ENCODE data around the gene BOLL.
"Not testable (repeated sequence)": the region's sequence is repeated elsewhere in the genome, so short reads cannot be mapped to it uniquely, and the experiment has no call there.

Gene BOLL

DNA sequence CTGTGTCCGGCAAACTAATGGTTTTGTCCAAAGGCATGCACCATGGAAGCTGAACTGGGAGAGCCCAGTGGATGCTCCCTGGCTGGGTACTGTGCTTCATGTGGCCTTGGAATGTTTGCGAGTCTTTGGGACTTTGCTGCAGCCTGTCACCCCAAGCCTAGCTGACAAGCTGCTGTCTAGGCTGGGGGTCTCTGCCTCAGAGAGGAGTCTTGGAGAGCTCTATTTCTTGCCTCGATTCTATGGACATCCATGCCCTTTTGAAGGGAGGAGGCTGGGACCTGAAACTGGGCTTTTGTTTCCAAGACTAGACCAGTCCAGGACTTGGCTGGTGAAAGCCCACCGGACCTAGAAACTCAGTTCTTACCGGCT, 78.3 kb downstream of the BOLL start:
- DNase-seq (ENCODE audit: low read depth): no peak

DNA sequence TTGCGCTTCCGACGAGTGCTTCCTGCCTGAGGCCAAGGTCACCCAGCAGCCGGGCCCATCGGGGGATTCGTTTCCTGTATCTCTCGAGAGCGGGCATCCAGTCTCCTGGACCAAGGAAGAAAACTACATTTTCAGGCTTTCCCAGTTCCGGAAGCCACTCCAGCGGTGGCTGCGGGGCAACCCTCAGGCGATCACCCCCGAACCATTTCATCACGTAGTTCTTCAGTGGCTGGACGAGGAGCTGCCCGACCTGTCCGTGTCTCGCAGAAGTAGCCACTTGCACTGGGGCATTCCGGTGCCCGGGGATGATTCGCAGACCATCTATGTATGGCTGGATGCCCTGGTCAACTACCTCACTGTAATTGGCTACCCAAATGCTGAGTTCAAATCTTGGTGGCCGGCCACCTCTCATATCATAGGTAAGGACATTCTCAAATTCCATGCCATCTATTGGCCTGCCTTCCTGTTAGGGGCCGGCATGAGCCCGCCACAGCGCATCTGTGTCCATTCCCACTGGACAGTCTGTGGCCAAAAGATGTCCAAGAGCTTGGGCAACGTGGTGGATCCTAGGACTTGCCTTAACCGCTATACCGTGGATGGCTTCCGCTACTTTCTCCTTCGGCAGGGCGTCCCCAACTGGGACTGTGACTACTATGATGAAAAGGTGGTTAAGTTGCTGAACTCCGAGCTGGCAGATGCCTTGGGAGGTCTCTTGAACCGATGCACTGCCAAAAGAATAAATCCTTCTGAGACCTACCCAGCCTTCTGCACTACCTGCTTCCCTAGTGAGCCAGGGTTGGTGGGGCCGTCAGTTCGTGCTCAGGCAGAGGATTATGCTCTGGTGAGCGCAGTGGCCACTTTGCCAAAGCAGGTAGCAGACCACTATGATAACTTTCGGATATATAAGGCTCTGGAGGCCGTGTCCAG, 78.9 kb downstream of the BOLL start:
- no peak for DNase-seq (ENCODE audit: low read depth)

DNA sequence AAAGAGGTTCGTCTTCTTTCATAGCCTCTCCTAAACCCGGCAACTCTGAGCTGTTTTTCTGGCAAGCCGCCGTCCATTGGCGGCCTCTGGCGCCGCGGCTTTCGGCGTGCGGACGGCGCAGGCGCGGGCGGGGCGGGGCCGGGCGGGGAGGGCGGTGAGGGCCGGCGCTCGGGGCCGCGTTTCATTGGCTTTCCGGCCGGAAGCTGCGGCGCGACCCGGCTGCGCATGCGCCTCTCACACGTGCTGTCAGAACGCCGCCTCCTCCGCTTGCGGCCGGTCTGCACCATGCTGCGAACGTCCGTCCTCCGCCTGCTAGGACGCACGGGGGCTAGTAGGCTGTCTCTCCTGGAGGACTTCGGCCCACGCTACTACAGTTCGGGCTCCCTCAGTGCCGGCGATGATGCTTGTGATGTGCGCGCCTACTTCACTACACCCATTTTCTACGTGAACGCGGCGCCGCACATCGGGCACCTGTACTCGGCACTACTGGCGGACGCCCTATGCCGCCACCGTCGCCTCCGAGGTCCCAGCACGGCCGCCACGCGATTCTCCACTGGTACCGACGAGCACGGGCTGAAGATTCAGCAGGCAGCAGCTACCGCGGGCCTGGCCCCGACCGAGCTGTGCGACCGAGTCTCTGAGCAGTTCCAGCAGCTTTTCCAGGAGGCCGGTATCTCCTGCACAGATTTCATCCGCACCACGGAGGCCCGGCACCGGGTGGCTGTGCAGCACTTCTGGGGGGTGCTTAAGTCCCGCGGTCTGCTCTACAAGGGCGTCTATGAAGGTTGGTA, 79.8 kb downstream of the BOLL start, which contains the start of gene MARS2:
Gene MARS2 (plus strand): TSS at position 249 of the 791 bp plus-strand sequence. CDS start 37 bp downstream, at position 286.
- DNase-seq (ENCODE audit: low read depth): peak; percentile 87

DNA sequence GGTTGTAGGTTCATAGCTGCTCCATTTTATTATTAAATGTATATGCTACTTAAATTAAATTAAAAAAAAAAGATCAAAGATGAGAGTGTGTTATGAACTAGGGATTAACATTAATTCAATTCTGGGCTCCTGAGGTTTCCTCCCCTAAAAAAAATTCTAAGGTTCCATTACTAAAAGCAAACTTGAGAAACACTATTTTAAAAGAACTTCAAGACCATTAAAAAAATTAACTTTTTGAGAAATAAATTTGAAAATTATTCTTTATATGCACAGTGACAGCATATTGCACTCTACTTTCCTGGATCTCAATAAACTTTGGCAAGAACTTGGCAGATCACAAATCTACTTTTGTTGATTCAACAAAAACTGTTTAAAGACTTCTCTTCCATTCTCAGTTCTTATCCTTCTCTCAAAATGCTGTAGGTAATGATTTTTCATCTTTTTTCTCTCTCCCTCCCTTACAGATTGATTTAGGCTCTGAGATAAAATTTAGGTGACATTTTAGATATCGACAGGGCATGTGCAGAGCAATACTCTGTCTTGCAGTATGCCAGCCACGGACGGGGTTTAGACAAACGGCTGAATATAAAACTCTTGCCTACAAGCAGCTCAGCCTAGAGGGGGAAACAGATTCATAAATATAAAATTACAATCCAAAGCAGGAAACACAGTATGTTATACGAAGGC, 80.5 kb downstream of the BOLL start:
- DNase-seq (ENCODE audit: low read depth): no peak

DNA sequence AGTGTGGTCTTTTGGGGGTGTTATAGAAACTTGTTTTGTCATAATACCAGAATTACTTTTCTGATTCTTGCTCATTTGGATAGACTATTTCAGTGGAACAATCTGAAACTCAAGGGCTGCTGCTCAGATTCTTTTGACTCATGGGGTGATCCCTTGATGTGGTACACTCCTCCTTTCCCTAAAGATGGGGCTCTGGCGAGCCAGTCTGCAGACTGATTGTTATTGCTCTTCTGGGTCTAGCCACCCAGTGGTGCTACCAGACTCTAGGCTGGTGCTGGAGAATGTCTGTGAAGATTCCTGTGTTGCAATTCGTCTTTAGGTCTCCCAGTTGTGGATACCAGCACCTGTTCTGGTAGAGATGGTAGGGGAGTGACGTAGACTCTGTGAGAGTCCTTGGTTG, 84.2 kb downstream of the BOLL start:
- DNase-seq (ENCODE audit: low read depth): no peak

DNA sequence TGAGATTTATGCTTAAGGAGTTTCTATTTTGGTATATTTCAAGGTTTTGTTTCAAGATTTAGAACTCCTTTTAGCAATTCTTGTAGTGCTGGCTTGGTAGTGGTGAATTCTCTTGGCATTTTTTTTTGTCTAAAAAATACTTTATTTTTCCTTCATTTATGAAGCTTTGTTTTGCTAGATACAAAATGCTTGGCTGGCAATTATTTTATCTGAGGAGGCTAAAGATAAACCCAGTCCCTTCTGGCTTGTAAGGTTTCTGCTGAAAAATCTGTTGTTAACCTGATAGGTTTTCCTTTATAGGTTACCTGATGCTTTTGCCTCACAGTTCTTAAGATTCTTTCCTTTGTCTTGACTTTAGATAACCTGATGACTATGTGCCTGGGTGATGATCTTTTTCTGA, 85.4 kb downstream of the BOLL start:
- not testable (repeated sequence) for DNase-seq (ENCODE audit: low read depth)

DNA sequence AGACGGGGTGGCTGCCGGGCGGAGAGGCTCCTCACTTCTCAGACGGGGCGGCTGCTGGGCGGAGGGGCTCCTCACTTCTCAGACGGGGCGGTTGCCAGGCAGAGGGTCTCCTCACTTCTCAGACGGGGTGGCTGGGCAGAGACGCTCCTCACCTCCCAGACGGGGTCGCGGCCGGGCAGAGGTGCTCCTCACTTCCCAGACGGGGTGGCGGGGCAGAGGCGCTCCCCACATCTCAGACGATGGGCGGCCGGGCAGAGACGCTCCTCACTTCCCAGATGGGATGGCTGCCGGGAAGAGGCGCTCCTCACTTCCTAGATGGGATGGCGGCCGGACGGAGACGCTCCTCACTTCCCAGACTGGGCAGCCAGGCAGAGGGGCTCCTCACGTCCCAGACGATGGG, 88.5 kb downstream of the BOLL start:
- not testable (repeated sequence) for DNase-seq (ENCODE audit: low read depth)

DNA sequence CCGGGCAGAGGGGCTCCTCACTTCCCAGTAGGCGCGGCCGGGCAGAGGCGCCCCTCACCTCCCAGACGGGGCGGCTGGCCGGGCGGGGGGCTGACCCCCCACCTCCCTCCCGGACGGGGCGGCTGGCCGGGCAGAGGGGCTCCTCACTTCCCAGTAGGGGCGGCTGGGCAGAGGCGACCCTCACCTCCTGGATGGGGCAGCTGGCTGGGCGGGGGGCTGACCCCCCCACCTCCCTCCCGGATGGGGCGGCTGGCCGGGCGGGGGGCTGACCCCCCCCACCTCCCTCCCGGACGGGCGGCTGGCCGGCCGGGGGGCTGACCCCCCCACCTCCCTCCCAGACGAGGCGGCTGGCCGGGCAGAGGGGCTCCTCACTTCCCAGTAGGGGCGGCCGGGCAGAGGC, 89.1 kb downstream of the BOLL start:
- DNase-seq (ENCODE audit: low read depth): not testable (repeated sequence)

DNA sequence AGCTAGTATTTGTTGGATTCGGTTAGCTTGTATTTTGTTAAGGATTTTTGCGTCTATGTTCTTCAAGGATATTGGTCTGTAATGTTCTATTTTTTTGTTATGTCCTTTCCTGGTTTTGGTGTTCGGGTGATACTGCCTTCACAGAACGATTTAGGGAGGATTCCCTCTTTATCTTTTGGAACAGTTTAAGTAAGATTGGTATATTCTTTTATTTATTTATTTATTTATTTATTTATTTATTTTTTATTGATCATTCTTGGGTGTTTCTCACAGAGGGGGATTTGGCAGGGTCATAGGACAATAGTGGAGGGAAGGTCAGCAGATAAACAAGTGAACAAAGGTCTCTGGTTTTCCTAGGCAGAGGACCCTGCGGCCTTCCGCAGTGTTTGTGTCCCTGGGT, 89.9 kb downstream of the BOLL start:
- not testable (repeated sequence) for DNase-seq (ENCODE audit: low read depth)

DNA sequence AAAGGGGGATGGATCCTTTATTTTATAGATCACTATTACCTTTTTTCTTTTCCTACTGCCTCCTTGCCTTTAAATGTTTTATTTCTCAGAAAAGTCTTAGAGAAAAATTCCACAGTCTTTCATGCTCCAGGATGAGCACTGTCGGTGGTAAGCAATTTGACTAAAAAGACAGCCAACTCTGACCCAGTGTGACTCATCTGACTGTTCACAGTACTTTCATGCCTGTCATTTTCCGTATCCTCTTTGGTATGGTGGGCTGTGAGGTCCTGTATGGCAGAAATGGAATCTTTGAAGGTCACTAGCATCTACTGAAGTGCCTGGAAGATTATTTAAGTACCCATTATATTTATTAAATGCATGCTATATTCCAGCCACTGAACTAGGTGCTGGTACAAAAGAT, 107.6 kb downstream of the BOLL start:
- DNase-seq (ENCODE audit: low read depth): no peak

DNA sequence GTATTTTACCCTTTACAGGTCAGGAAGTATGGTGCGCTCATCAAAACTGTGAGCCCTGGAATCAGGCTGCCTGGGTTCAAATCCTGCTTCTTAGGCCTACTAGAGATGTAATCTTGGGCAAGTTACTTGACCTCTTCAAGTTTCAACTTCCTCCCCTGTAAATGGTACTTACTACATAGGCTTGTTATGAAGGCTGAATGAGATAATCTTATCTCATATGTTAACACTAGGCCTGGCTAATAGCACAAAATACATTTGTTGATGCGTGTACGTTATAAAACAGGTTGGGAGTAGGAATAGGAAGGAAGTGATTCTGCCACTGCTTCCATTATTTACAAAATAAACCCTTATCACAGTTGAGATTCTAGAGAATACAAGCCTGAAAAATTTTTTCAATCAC, 108.1 kb downstream of the BOLL start:
- no peak for DNase-seq (ENCODE audit: low read depth)
